Prostate gland (tissue), 2 donors: ENCODE results near the gene HPS1. TPM values are rescaled to one million over a fixed set of nuclear protein-coding genes. Genes with fewer than 3 reads are reported as not detected.

ENCODE experiments used
- DNase-seq: peaks from one replicate; pipeline ENCODE4 v3.0.0-alpha.2; 2019; ENCODE audit warnings: low spot score
- H3K27ac ChIP-seq, 2 donors: fragments of 200-600 bp; sonication (generic); 2 replicates each; pipeline ENCODE4 v1.5.1; 2017 to 2019
- H3K27me3 ChIP-seq: fragments of 200-600 bp; sonication (generic); replicated peaks from 2 replicates; pipeline ENCODE4 v1.5.1; 2019; ENCODE audit not compliant: insufficient read depth
- H3K36me3 ChIP-seq, 2 donors: fragments of 200-600 bp; sonication (generic); 1 replicate in 1 of 2; 2 replicates in 1 of 2; pipeline versions ENCODE4 v1.5.1 to v1.8.1; 2017 to 2019
- H3K4me1 ChIP-seq: fragments of 200-600 bp; sonication (generic); replicated peaks from 2 replicates; pipeline ENCODE4 v1.5.1; 2019
- H3K4me3 ChIP-seq, 2 donors: fragments of 200-600 bp; sonication (generic); 2 replicates each; pipeline ENCODE4 v1.5.1; 2017 to 2019
- H3K9me3 ChIP-seq: fragments of 200-600 bp; sonication (generic); 2 replicates; pipeline ENCODE4 v1.5.1; 2017
- CTCF ChIP-seq, 4 experiments: fragments of 200-600 bp in 2 of 4; fragments of 450-650 bp in 2 of 4; sonication (generic) in 2 of 4; IDR thresholded peaks; 1 replicate in 3 of 4; 2 replicates in 1 of 4; pipeline ENCODE4 v1.5.1; 2016 to 2019; ENCODE audit warnings: antibody characterized with exemption in 4 of 4, mild to moderate bottlenecking in 2 of 4, moderate library complexity in 2 of 4
- POLR2A ChIP-seq: fragments of 450-650 bp; IDR thresholded peaks from one replicate; pipeline ENCODE4 v1.6.1; 2016; ENCODE audit warnings: antibody characterized with exemption, mild to moderate bottlenecking
- POLR2AphosphoS5 ChIP-seq: sonication (generic); formaldehyde crosslinking; IDR thresholded peaks from one replicate; pipeline ENCODE4 v1.6.1; 2017; ENCODE audit warnings: antibody characterized with exemption
- WGBS: methylation state at CpG from one replicate; pipeline ENCODE4 v1.1.5; 2018; 5-methylcytosine and 5-hydroxymethylcytosine counted together
- intact Hi-C: fragments of 100-400 bp; cut with DNase I; formaldehyde crosslinking; loops from one replicate; pipeline ENCODE4 v1.14.2; 2022
- total RNA-seq, 2 donors: library from RNA; depleted of rRNA; stranded (reverse); fragments of >200 nt; gene quantifications; one replicate each; pipeline ENCODE4 v1.1.0, GENCODE V29; 2016

HPS1 gene
- total RNA-seq, 2 donors from 2014 or later, result 59.9 to 93.6 TPM

GRCh38 chr10:98450618-98451017 lies 3.9 kb upstream of the HPS1 start:
- 53% methylated on average over 1 of the region's 1 CpG for WGBS

GRCh38 chr10:98449287-98449686 lies 2.6 kb upstream of the HPS1 start:
- no peak for DNase-seq
- Histone ChIP-seq H3K4me3 (no peak overlapping the region), H3K36me3 (no peaks in the 10 kb centered on the region), H3K9me3 (no peaks in the 10 kb centered on the region), H3K27me3 (no peaks in the 10 kb centered on the region), H3K4me1 (no peaks in the 10 kb centered on the region), H3K27ac (no peak overlapping the region)
- TF ChIP-seq CTCF (IDR thresholded peaks at IDR 0.05) (no peak), POLR2AphosphoS5 (no peak), POLR2A (no peak)
- intact Hi-C loops, result no loop called here

More at GRCh38 chr10:98450618-98451017, 3.9 kb upstream of the HPS1 start:
- H3K27ac ChIP-seq, result no peak overlapping the region
- no peaks in the 10 kb centered on the region for H3K36me3 ChIP-seq
- TF ChIP-seq POLR2AphosphoS5 (no peak), POLR2A (no peak), CTCF (IDR thresholded peaks at IDR 0.05) (no peak)
- no peak for DNase-seq
- intact Hi-C loops, result no loop called here
- no peaks in the 10 kb centered on the region for H3K9me3 ChIP-seq
- no peaks in the 10 kb centered on the region for H3K27me3 ChIP-seq
- no peak overlapping the region for H3K4me3 ChIP-seq
- H3K4me1 ChIP-seq, result no peaks in the 10 kb centered on the region

GRCh38 chr10:98446151-98446660 lies 529 bp downstream of the HPS1 start:
- Histone ChIP-seq H3K36me3 (no peaks in the 10 kb centered on the region), H3K4me1 (no peaks in the 10 kb centered on the region), H3K27me3 (no peaks in the 10 kb centered on the region), H3K9me3 (no peaks in the 10 kb centered on the region), H3K4me3 (peak overlapping the region; percentile 61 to 74), H3K27ac (peak overlapping the region; percentile 81 to 85)
- intact Hi-C loops, result no loop called here
- TF ChIP-seq POLR2A (no peak), CTCF (IDR thresholded peaks at IDR 0.05) (no peak), POLR2AphosphoS5 (no peak)
- DNase-seq, result no peak
- WGBS, result 4% methylated on average over 24 of the region's 28 CpGs

GRCh38 chr10:98445200-98445812 lies 1.4 kb downstream of the HPS1 start:
- TF ChIP-seq POLR2AphosphoS5 (no peak), CTCF (IDR thresholded peaks at IDR 0.05) (no peak), POLR2A (no peak)
- Histone ChIP-seq H3K4me1 (no peaks in the 10 kb centered on the region), H3K27ac (no peak overlapping the region), H3K4me3 (no peak overlapping the region), H3K36me3 (no peaks in the 10 kb centered on the region), H3K9me3 (no peaks in the 10 kb centered on the region), H3K27me3 (no peaks in the 10 kb centered on the region)
- intact Hi-C loops, result no loop called here
- DNase-seq, result no peak
- WGBS, result 59% methylated on average over 10 of the region's 10 CpGs

GRCh38 chr10:98444314-98445006 lies 2.3 kb downstream of the HPS1 start:
- no peaks in the 10 kb centered on the region for H3K4me1 ChIP-seq
- no peak for DNase-seq
- H3K9me3 ChIP-seq, result no peaks in the 10 kb centered on the region
- 85% methylated on average over 9 of the region's 9 CpGs for WGBS
- no peaks in the 10 kb centered on the region for H3K27me3 ChIP-seq
- no peak overlapping the region for H3K27ac ChIP-seq
- H3K36me3 ChIP-seq, result no peaks in the 10 kb centered on the region
- H3K4me3 ChIP-seq, result no peak overlapping the region
- TF ChIP-seq POLR2AphosphoS5 (no peak), CTCF (IDR thresholded peaks at IDR 0.05) (no peak)
- intact Hi-C loops, result no loop called here
